ENCODE measurements around the gene FYN.

Gene FYN

DNA sequence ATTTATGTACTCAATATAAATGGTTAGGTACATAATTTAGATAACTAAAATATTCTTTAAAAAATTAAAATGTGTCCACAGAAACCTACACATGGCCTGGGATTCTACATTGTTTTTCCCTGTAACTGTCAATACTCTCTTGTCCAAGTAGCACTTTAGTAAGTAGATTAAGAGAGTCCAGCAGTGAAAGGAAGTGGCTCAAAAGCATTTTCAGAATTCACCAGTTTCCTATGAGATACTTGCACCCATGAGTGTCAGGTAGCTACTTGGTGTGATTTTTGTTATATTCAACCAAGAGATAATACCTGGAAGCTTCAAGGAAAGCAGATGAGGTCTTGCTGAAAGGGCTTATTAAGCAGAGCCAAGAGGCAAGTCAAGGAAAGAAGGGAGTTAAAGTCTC is 126.3 kb downstream of the FYN start:
- DNase-seq = no peak

DNA sequence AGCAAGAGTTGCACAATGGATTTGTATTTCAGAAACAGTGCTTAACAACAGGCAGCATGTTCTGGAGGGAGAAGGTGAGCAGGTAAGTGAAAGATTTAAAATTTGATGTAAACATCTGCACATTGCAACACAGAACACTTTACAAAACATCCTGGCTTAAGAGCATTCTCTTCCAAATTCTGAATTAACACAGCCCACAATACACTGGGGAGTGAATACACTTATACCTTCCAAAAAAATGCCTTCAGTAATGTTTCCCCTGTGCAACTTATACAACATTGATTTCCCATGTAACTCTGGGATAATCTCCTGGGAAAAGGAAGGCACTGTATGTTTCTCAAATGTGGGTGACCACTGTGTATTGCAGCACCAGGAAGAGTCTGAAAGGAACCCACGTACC is 127.6 kb downstream of the FYN start:
- no peak for DNase-seq

DNA sequence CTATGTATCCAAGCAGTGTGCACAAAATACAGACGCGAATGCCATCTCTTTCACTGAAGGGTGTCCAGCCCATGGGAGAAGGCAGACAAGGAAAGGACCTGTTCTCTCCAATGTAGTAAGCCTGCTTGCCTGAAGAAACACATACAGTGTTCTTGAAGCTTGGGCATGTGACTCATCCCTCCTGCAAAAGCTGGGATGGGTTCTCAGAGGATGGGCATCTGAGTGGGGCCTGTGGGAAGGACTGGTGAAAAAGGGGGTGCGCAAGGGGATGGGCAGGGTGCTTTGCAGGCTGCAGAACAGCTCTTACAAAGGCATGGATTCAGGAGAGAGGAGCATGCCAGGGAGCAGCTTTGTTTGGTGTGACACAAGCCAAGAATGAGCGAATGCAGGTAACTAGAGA is 128.1 kb downstream of the FYN start:
- no peak for DNase-seq

DNA sequence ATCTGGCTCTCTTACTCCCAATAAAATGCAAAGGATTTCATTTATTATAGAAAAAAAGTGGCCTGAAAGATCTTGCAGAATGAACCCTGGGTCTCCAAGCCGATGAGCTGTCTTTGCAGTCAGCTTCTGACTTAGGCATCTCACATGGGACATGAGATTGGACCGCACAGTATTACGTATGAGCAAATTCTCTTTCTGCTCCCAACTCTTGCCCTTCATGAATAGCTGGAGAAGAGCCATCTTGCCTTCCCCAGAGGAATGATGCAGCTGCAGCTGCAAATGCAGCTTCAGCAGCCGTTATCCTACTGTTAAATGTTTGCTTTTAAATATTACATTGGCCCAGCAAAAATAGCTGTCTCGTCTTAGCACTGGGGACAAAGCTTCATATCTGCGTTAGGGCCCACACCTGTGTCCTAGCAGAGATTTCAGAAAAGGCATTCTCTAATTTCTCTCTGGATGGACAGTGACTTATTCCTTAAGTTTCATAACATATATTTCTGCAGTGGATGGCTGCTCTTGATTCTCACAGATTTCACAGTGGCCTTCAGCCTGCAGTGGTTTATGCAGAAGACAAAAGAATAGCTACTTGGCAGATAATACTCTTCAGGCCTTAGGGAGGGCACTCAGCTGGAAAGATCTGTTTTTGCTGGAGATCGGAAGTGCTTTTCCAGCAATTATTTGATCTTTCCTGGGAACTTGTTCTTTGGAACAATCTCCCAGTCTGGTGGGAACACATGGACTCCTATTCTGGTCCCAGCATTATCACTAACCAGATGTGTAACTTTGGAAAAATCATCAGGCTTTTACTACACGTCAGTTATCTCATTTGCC is 129.2 kb downstream of the FYN start:
- DNase-seq = no peak

DNA sequence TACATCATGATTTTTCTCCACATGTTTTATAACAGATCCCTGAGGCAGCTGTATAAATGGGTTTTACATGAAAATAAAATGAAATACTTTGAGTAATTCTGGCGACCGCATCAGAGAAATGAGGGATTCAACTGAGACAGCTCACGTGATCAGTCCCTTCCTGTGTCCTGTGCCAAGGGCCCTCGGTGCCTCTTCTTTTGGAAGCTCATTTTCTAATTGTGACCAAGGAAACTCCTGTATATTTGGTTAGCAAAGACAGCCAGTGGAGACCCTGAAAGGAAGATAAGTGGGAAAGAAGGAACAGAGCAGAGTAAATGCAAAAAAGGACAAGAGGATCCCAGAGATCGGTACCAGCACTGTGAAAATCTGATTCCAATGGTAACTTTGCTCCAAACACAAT is 129.9 kb downstream of the FYN start:
- DNase-seq = no peak

DNA sequence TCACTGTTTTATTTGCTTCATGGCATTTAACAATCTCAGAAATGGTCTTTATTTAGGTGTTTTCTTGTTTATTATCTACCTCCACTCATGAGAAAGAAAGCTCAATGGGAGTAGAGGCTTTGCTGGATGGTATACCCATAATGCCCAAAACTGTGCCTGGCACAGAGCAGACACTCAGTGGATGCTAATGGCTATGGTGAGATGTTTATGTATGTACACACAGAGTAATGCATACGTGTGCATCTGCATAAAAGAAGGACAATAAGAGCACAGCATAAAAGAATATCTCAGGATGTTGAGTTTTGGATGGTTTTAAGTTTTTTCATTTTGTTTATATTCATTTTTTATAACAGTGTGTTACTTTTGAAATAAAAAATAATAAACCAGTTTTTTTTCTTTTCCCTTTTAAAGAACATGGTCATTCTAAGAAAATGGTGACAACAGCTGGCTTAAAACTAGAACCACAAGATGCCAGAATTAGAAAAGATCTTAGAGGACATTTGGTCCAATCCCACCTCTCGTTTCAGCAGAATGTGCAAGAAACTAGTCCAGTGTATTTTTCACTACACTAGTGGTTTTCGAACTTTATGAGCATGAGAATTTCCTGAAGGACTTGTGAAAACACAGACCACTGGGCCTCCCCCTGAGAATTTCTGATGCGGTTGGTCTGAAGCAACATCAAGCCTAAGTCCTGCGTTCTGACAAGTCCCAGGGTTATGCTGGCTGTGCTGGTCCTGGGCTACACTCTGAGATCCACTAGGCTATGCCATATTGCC is 131.9 kb downstream of the FYN start:
- DNase-seq = no peak

DNA sequence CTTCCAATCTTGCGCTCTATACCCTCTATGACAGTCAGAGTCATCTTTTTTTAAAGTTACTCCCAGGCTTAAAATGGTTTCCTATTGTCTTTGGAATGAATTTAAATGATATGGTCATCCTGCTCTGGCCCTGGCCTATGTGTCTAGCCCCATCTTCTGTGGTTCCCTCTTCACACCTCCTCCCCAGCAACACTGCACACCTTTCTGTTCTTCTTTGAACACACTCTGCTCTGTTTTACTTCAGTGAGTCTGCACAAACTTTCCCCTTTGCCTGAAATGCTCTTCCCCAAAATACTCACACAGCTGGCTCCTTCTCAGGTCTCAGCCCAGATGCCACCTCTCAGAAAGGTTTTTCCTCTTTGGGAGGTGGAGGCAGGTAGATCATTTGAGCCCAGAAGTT is 132.7 kb downstream of the FYN start:
- DNase-seq = no peak

DNA sequence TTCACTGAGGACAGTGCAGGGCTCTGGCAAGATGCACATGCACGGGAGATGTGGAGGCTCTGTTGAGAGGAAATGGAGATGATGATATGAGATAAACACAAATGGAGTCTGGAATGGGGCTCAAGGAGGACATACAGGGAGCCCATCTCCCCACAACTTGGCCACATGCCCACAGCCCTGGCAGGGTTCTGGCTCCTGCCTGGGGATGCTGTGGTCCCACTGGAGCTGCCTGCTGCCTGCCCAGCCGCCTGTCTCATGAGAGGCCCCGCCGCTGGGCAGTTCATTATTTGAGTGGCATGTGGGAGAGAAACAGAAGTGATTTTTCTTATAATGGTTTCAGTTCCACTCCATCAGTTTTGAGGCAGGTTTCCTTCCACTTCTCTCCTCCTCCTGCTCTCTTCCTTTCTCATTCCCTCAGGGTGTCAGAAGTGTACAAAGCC is 134.0 kb downstream of the FYN start:
- no peak for DNase-seq

DNA sequence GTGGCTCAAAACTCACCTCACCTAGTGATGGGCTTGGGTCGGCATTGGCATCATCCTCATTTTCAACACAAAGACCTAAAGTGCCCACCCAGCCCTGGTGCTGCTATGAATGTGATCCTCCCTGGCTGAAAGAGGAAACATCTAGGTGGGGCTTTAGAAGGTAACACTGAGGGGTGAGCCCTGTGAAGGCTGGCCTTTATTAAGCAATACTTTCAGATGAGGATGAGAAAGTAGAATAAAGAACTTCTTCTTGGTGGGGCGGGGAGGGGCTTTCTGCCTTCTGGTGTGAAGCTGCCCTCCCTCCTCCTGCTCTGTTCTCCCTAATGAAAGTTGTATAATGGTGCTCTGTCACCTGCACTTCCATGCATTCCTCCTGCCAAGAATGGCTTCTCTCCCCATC is 134.6 kb downstream of the FYN start:
- no peak for DNase-seq

DNA sequence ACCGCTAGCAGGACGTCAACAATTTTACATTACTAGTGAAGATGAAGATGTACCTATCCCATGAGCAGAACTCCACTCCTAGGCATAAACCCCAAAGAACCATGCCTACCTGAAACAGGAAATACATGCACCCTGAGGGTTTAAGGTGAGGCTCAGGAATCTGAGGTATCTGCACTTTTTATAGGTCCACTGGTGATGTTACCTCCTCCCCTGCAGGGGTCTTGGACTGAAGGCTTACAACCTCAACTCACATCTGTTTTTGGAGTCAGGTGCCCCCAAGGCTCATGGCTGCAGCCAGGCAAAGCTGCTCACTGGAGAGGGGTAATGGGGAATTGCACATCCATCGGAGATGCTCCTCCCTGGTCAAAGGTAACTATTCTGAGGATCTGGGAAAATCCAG is 135.1 kb downstream of the FYN start:
- no peak for DNase-seq

DNA sequence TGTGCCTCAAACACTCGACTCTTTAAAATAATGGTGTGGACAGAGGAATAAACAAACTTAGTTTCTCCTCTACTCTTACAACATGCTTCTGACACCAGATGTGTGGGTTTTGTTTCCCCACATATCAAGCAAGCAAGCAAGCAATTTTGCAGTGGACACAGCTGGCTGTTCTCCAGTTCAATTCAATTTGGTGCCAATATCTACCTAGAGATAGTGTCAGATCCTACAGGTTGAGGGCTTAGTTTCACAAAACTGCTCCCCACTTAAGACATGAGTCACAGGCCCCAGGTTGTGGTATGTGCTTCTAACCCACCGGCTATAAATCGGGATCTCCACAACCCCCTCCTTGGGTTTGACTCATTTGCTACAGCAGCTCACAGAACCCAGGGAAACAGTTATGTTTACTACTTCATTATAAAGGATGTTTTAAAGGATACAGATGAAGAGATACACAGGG is 136.2 kb downstream of the FYN start:
- peak; percentile 41 for DNase-seq

DNA sequence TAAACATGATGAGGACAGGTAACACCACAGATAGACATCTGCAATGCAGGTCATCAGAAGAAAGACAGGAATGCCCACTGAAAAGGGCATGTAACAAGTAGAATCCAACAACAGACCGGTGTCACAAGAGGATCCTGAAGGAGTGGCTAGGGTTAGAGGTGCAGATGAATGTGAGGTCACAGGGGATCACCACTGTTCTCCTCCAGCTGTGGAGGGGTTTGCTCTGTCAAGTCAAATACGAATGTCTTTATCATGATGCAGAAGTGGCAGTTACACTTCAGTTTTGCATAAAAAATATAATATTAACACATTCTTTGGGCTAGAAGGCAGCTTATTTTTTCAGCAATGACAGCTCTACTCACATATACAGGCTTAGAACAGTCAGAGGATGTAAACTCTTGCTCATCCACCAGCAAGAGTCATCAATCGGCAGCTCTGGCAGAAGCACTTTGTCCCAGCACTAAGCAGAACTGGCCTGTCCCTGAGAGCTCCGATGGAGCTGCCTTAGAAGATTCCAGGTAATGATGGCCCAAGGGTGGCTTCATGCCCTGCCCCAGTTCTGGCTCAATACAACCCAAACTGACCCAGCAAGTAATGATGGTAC is 137.1 kb downstream of the FYN start:
- no peak for DNase-seq

DNA sequence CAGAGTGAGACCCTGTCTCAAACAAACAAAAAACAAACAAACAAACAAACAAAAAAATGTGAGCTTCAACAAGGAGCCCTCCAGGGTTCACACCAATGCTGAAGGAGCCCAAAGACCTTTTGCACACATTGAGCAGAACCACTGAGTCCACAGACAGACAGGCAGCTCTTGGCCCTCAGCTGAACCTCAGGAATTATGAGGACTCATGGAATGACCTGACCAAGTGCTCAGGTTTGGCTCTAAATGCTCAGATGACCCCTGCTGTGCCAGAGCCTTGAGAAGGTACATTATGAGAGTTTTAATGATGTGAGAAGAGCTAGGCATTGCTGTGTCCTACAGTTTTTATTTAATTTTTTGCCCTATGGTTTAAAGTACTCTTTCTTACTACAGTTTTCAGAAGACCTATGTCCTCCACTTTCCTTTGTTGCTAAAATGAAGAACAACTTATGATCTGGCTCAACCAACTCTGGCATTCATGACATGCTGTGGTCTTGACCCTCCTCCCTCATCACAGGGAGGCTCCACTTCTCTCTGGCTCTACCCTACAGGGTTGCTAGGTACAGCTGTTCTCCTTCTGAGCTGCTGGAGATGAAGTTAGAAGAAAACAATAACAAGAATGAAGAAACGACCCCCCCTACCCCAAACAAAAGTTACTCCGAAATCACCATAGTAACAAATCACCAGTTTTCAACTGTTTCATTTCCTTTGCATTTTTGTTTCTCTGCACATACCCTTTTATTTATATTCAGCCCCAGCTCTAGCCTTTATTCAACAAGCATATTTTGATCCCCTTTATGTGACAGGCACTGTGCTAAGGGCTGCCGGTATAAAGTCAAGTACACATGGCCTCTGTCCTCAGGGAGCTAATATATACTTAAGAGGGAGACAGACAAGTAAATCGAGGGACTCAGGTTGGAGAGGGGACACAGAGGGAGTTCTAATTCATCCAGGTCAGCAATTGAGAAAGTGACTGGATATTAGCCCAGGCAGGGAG is 138.9 kb downstream of the FYN start:
- peak; percentile 46 for DNase-seq

DNA sequence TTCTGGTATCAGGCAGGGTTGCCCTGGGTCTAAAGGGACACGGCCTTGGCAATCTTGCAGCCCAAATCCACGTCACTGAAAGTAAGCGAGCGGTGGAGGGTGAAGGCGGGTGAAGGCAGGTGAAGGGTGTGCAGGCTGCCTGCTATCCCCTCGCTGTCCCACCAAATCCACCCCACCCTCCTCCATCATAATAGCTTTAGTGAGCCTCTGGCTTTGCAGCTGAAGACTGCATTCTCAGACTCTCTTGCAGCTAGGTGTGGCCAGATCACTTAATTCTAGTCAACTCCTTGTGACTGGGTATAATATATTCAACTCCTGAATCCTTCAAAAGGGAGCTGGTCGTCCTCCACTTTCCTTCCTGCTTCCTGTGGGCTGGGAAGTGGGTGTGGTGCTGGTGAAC is 140.9 kb downstream of the FYN start:
- no peak for DNase-seq

DNA sequence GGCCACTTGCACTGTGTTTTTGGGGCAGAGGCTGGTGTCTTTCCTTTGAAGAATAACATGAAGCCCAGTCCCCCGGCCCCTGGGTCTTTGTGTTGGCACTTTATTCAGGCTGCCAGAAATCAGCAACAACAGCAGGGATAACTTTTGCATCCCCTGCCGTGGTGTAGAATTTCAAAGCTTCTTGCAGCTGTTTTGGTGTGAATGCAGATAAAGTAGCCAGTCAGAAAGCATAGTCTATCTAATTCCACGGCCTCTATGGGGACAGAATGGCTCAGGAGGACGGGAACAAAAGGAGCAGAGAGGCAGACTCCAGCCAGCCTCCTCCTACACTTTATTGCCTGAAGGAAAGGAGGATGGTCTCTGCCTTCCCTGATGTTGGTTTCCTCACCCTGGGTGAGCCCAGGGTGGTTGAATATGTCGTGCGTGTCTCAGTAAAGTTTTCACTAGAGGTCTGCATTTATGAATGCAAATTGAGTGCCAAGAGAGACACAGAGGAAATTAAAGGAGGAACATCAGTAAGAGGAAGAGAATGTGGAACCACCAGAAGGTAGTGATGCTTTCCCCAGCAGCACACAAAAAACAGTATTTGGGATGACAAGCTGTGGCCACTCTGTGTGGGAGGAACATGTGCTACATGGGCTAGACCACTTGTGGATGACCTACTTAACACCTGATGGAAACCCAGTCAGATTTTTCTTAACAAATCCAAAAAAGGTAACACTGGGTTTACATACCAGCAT is 141.6 kb downstream of the FYN start:
- DNase-seq = no peak

DNA sequence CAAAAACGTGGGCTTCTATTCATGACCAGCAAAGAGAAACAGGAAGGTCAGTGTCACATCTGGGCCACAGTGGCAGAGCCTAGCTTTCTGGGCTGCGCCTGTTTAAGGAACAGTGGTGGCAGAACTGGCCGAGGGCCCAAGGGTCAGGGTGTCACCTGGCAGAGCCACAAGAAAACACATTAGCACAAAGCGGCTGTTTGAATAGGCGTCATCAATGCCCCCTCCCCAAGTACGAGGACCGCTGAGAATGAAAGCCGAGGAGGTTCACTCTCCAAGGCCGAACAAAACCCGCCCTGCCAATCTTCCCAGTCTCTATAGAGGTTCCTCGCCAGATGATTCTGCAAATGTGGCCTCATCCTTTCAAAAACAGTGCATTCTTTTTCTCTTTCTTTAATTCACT is 142.4 kb downstream of the FYN start:
- DNase-seq = no peak

DNA sequence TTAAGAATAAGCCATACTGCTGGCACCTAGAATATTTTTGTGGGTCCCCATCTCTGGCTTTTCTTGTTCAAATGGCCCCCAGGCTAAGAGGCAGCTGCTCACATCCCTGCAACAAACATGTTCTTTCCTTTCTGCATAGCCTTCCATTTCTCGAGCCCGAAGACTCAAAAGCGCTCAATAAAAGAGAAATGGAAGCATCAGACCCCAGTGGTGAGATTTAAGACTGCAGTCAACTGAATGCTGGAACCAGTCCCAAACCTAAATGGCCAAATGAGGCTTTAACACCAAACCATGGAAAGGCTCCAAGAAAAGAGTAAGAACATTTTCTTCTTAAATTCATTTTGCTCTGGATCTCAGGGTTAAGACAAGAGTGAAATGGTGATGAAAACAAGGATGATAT is 145.4 kb downstream of the FYN start:
- no peak for DNase-seq

DNA sequence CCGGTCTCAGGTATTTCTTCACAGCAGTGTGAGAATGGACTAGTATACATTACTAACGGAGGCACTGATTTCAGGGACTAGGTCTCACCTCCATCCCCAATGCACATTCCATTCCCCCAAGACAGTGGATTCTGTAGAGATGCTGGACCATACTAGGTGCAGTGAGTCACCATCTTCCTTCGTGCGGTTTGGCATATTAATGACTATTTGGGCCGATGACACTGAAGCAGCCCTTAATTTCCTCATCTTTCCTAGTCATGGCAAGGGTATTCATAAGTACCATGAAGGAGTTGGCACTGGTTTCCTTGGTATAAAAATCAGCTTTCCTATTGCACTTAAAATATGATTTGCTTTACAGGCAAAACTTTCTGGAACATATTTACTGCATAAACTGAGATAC is 146.2 kb downstream of the FYN start:
- no peak for DNase-seq

DNA sequence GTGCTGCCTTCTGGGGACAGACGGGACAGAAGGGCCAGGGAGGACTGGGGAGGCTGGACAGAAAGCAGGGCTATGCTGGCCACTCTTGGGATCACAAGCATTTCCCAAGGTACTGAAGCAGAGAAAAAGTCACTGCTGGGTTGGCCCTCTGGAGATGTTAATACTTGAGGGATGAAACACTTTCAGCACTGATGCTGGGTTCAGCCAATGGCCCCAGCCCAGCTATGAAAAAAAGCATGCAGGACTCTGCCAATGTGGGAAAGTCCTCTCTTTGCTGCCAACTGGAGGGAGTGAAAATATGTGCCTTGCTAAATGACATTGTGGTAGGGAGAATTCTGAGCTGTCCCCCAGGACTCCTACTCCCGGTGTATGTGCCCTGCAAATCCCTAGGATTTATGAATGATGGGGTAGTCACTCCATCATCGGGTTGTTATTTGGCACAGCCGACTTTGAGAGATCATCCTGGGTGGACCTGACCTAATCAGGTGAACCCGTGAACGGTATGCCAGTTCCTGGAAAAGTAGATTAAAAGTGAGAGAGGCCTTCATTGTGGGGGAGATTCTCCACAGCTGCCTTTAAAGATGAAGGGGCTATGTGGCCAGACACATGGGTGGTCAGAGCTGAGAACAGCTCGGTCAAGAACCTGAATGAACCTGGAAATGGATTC is 147.7 kb downstream of the FYN start:
- DNase-seq = no peak

DNA sequence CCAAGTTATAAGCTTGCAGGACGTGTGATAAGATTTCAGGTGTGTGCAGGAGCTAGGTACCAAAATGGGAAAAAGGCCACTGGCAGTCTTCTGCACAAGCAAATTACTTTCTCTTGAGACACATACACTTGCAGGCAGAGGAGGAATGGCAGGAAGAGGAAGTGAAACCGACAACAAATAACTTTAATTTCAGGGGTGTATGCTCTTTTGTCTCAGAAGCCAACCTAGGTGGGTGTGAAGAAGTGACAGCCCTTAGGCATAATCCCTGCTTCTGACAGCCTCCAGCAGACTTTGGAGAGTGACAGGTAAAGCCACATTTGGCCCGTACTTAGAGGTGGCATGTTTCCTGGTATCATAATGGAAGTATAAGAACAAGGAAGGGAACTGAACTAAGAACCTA is 148.7 kb downstream of the FYN start:
- peak; percentile 58 for DNase-seq

DNA sequence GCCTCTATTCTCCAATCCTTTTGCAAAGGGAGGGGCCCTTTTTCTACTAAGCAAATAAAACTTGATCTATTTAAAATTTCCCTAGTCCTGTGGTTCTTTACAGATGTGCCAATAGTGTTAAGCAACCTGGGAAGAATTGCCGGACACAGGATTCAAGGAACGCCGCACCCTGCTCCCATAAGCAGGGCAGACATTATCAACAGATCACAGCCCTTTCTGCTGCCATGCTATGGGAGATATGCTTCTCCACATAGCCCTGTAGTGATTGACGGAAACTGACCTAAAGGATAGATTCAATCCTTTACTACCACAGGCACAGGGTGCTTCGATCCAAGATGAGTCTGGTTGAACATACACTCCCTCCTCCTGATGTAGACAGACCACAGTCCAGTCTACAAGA is 149.2 kb downstream of the FYN start:
- DNase-seq = no peak
